Measurements from ENCODE around the gene PCSK6.

PCSK6 gene

GRCh38 chr15:101445562-101446517 lies 43.7 kb downstream of the PCSK6 start:
- DNase-seq, result peak; percentile 86 to 89

DNA sequence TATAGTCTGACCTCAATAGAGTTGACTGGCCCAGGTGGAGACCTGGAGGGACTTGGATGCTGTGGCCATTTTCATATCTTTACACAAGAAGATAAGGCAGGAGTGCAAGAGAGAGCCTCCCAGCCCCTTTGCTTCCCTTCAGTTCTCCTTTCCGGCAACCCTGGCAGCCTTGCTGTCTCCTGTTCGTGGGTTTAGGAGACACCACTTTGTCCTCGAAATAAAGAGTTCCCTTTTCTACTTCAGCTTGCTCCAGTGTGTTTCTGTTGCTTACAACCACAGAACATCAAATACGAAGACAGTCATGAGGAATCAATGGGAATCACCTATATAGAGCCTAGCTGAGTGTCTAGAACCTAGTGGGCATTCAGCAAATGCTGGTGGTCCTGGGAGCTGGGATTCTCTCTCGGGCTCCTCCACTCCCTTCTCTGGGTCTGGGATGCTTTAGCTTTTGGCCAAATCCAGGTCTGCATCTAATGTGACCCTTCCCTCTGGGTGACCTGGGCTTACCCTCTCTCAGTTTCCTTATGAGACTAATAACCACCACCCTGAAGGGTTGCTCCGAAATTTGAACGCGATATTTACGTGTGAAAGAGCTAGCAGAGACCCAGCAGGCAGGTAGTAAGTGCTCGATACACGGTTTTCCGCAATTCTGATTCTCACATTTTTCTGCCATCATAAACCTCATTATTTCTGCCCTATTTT lies 44.5 kb downstream of the PCSK6 start:
- DNase-seq, result peak; percentile 26 to 42

- no peak for DNase-seq
These were observed 45.5 kb downstream of the PCSK6 start for GRCh38 chr15:101444015-101444414.

DNA sequence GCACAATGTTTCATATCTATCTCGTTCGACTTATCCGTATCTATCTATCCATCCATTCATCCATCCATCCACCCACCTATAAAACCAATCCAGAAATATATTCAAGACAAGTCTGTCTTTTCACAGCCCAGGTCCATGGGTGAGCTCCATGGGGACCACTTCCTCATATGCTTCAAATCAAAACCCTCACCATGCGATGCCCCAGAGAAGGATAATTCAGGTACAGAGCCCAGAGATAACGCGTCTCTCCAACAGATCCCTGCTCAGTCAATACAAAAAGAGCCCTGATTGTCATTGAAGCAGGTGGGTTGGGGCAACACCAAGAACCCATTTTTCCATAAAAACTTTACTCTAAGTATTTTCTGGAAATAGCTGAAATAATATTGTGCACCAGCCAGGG lies 47.2 kb downstream of the PCSK6 start:
- no peak for DNase-seq

DNA sequence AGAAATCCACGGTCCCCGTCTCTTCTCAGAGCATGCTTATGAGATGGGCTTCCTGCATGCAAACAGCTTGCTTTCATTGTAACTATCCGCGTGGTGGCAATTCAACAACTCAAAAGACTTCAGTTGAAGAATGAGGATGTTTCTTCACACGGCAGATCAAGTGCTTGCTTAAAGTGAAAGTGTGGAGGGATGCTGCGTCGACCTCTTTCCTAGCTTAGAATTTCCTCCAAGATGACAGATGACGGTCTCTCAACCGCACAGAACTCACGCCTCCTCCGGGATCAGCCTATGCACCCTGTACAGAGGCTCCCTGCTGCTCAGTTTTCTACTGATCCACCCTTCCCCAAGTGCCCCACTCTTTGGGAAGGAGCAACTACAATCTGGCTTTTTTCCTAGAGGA lies 47.8 kb downstream of the PCSK6 start:
- DNase-seq, result peak; percentile 12 to 50

- no peak for DNase-seq
These were observed 48.5 kb downstream of the PCSK6 start for GRCh38 chr15:101440846-101441590.

DNA sequence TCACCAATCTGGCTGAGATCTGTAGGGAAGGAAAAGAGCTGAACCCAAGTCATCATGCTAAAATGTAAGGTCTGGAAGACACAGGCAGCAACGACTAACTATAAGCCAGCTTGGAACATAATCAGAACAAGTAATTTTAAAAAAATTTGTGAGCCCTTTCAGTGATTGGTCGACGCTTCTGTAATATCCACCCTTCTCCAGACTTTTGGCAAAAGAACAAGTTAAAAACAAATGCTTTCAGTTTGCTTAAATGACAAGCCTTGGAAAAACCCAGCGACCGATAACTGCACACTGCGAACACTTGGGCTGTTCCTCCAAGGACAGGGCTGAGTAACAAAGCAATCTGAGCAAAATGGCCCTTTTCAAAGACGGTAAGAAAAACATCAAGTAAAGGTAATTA lies 49.6 kb downstream of the PCSK6 start:
- DNase-seq, result no peak

- DNase-seq, result no peak
These were observed 50.1 kb downstream of the PCSK6 start for GRCh38 chr15:101439285-101439919.

DNA sequence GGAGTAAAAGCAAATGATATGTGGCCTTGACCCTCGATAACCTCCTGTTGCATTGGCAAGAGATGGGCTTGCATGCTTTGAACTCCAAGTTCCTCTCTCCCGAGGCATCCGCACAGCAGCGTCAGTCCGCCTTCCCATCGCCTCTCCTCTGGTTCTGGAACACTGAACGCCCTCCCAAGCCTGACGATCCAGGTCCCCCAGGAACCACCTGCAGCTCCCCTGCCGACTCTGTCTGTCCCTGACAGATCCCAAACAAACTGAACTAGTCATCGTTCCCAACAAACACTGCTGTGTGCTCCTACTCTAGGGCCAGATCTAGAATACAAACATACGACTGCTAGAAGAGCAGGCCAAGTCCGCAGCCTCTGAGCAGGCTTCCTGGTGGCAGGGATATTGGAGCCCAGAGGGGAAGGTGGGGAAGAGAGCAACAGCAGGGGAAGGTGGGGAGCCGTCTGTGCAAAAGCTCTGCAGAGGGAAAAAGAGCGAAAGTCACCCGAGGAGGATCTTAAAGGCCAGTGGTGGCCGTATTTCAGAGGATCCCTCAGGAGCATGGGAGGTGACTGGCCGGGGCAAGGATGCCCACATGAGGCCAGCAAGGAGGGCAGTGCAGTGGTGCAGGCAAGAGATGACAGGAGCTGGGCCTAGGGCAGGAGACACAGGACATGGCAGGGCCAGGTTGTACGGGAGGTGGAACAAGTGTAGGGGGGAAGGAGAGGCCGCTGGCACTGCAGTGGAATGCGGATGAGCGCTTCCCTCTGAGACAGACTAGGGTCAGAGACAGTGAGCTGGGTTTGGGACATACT lies 50.8 kb downstream of the PCSK6 start:
- no peak for DNase-seq

DNA sequence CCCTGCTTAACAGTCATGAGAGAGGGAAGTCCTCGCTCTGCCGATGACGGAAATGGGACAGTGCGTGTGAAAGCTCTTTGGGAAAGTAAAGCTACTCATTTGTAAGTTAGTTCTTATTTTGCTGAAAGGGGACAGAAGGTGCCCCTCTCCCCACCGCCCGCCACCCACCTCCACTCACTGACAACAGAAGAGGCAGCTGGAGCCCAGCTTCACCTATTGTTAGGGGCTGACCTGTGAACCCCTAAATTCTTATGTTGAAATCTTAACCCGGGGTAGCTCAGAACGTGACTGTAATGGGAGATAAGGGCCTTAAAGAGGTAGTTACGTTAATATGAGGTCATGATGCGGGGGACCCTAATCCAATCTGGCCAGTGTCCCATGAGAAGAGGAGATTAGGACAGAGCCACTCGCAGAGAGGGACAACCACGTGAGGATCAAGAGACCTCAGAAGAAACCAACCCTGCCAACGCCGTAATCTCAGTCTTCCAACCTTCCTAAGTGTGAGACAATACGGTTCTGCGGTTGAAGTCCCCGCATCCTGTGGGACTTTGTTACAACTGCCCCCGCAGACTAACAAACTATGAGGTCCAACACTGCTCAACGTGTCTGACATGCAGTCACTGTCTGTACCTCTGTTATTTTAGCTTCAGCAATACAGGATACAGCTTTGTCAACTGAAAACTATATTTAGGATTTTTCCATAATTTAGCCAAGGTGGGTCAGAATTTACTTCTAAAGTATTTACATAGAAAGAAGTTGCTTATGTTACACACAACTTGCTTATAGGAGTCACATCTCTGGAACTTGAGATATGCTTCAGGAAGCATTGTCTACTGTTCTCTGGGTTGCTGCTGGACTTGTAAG lies 51.7 kb downstream of the PCSK6 start:
- no peak for DNase-seq

GRCh38 chr15:101437209-101437608 lies 52.3 kb downstream of the PCSK6 start:
- DNase-seq, result no peak

DNA sequence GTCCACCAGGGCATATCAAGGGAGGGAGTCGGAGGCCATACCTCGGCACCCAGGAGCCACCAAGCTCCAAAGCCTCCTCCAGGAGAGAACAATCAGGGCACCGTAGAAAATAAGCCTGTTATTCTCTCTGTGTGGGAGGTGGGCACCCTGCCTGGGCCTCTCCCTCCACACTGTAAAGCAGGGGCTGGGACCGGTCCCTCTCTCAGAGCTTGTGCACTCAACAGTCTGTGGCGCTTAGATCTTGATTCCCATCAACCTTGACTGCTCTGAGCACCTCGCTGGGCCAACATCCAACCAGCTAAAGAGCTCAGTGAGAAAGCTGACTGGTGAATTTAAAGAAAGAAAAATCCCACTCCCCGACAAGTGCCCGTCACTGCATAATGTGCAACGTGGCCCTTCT lies 53.0 kb downstream of the PCSK6 start:
- no peak for DNase-seq

GRCh38 chr15:101435761-101436160 lies 53.7 kb downstream of the PCSK6 start:
- DNase-seq, result no peak

GRCh38 chr15:101434032-101434920 lies 55.2 kb downstream of the PCSK6 start:
- no peak for DNase-seq

- no peak for DNase-seq
These were observed 56.1 kb downstream of the PCSK6 start for GRCh38 chr15:101433396-101433795.

- DNase-seq, result no peak
These were observed 56.5 kb downstream of the PCSK6 start for GRCh38 chr15:101432982-101433381.

- no peak for DNase-seq
These were observed 57.8 kb downstream of the PCSK6 start for GRCh38 chr15:101431748-101432147.

DNA sequence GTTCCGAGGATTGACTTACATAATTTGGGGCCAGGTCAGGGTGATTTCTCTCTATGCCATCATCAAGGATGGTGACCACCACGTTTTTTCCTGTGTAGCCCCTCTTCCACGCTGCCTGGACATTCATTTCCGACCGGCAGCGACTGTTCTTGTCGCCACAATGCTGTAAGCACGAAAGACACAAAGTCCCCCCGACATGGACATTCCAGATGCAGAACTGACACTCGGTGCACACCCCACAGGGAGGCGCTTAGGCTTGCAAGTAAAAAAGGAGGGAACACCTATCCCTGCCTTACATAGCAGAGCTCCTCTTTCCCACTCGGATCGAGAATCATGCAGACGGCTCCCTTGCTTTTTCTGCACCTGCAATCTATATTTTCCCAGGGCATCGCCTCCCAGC lies 58.2 kb downstream of the PCSK6 start:
- no peak for DNase-seq

GRCh38 chr15:101429646-101430045 lies 59.9 kb downstream of the PCSK6 start:
- DNase-seq, result no peak

DNA sequence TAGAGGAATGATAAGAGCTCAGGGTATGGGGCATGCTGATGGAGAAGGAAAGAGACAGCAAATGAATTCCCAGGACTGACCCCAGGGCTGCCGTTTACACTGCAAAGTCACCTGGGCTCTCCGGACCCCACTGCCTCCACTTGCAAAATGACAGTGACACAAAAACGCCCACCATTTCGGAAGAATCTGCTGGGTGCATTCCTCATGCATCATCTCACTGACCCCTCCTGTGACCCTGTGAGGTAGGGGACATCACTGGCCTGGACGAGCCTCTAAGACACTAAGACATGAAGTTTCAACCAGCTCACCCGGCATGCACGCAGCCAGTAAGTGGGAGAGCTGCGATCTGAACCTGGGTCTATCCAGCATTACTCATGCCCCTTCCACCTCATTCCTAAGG lies 60.3 kb downstream of the PCSK6 start:
- no peak for DNase-seq
